Measurements from ENCODE around the gene RAE1.
"Not testable (repeated sequence)": the region's sequence is repeated elsewhere in the genome, so short reads cannot be mapped to it uniquely, and the experiment has no call there.

Gene RAE1

DNA sequence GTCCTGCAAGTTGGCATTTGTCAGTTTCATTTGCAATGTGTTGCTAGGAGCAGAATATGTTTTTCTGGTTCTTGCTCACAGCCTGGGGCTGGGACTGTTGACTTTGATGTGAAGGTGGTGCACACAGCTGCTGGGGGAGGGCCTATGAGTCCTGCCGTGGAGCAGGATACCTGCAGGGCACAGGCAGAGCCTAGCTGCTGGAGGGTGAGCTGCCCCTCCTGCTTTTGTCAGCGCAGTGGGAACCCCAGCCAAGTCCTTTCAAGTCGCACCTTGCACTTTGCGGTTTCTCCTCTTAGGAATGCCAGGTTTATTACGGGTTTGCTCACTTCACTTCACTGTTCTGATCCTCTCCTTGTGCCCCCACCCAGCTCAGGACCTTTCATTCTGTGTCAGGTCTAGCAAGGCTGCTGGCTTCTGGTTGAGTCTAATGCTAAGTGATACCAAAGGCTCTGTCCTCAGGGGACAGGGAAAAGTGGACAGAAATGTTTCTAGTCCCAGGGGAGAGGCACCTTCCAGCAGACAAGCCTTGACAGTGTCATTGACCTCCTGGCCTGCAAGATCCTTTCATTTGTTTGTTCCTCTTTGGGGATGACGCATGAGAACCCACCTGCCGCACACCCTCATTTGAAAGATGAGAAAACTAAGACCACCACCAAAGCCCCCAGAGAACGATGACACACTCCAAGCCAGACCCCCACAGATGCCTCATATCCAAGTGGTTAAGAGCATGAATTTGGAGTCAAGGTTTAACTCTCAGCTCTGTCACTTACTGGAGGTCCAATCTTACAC lies 24.2 kb upstream of the RAE1 start:
- DNase-seq (ENCODE audit: low spot score): peak; percentile 50

DNA sequence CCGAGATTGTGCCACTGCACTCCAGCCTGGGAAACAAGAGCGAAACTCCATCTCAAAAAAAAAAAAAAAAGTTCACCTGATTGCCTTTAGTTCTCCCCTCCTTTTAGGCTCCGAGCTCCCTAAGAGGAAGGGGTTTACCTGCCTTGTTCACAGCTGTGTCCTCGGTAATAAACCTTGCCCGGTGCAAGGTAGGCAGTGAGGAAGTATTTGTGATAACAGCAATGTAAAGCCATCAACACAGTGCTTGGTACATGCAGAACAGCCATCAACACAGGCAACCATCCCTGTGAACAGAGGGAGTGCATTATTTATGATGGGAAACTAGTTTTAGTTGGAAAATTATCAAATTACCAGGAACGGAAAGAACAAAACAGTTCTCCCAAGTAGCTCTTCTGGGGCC lies 23.2 kb upstream of the RAE1 start:
- DNase-seq (ENCODE audit: low spot score): no peak

DNA sequence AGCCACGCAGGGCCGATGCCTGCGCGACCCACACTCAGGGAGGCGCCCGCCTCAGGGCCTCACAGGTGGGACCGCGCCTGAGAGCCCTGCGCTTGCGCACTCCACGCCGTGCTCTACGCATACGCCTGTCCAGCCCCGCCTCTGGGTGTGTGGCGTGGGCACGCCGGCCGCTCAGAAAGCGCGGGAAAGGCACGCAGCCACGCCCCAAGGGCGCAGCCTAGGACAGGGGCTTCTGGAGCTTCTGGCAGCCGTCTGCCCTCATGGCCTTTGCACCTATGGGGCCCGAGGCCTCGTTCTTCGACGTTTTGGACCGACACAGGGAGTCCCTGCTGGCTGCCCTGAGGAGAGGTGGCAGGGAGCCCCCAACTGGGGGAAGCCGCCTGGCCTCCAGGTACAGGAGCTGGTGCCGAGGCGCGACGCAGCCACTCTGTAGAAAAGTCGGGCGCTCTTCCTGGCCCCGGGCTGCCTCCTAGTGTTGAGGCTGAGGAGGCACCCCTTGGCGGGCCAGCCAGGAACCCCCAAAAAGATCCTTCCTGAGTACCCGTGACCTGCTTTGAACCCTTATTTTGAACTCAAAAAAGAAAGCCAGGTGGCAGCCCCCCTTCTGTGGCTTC lies 21.3 kb upstream of the RAE1 start, which contains the start of gene SPO11:
SPO11 (plus strand) TSS at position 196 of the 614 bp plus-strand sequence; CDS start at position 261, 65 bp downstream.
- no peak for DNase-seq (ENCODE audit: low spot score)

DNA sequence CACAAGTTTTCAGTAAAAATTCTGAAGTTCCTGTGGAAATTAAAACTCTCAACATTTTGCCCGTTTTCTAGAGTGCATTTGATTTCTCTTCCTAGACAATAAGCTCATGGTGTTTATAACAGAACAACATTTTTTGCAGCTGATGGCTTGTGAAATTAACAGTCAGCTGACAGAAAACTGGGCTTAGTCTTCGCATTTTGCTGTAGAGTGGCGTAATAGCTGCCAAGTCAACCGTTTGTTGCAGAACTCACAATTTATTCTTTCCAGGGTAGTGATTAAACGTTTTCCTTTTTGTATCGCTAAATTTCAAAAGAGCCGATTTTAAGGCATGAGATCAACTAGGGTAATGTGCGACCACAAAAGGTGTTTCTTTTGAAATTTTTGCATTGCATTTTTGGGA lies 20.1 kb upstream of the RAE1 start:
- DNase-seq (ENCODE audit: low spot score): no peak

DNA sequence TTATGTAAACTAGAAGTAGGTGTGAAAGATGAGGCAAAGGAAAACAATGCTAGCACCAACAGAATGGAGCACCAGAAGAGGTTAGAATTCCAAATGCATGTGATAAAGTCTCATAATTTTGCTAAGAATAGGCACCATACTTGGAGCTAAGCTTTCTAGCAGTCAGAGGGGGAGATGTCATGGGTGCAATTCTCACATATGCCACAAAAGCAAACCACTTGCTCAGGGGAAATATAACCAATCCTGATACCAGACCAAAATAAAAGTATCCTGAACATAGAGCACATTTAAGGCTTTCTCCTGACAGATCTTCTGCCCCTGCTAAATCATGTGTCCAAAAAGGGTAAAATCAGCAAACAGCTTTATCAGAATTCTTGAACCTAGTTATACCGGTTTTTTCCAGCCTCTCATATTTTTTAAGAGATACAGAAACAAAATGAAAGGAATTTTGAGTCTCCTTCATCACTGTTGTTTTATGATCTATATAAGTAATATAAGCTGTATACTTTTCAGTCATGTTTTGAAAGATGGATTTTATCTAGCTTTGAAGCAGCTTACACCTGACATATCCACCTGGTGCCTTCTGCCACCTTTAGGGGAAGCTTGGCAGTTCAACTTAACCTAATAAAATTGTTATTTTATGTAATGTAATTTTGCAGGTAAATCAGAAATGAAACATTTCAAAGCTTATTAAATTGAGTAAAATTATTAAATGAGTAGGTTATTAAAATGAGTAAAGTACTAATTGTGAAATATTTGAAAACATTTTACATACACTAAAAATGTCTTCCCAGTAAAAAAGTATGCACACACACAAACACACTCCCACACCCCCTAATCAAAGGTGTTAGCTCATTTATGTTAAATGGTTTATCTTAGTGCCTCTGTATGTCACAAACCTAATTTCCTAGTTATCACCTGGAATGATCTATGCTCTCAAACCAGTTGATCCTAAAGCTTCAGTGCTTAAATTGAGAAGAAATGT lies 18.7 kb upstream of the RAE1 start:
- DNase-seq (ENCODE audit: low spot score): no peak

DNA sequence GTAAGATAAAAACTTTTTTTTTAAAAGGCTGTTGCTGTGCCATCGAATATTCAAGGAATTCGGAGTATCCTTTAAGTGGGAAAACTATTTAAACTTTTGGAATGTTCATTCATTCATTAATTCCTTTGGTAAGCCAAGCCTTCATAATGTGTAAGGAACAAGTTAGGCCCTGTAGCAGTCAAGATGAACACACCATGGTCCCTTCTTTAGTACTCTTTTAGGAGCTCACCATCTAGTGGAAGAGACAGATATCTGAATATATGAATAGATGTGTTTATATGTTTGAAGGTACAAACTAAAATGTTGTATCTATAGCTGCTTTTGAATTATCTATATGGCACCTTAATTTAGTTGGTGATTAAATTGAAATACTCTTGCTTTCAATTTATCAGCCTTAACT lies 15.7 kb upstream of the RAE1 start:
- peak; percentile 58 for DNase-seq (ENCODE audit: low spot score)

DNA sequence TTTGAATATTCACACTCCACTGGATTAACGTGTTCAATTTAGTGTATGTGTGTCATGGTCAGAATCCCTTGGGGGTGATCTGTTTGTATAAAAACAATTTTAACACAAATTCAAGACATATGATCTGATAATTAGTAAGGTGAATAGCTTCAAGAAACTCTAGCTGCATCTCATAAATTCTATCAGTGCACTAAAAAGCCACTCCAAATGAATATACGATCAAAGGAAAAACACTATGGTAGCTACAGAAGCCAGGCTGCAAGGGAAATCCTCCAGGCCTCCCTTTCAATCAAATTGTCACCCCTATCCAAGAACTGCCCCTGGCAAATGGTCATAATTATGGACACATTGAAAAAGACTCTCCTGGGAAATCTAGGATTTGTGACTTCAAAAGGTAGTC lies 9.4 kb upstream of the RAE1 start:
- DNase-seq (ENCODE audit: low spot score): no peak

DNA sequence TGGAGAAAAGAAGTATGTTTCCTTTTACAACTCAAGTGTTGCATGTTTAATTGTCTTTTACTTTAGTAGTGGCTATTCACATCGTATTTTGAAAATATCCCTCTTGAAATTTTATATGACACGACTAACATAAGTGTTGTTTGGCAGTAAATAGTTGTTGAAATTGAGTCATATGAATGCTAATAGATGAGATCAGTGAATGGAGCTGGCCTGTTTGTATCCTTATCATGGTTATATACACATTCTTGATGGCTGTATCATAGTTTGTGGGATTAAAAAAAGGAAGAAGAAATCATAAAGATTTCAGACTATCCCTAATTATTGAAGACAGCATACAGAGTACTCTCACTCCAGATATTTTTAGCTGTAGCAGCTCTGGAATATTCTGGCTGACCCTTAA lies 8.2 kb upstream of the RAE1 start:
- DNase-seq (ENCODE audit: low spot score): no peak

DNA sequence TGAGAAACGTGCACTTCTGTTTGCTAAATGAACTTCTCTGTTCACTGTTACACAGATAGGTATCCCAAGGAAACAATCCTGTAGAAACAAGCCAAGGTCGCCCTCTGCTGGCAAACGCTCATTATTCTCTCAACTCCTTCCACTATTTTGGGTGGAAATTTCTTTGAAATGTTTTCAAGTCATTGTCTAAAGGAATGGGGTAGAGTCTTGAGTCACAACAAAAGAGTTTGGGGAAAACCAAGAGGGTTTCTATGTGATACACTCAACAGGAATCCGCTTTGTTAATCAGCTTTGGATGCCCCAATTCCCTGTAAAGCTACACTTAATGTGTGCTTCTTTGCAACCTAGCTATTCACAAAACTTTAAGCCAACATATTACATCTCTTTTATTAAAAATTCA lies 4.6 kb upstream of the RAE1 start:
- peak; percentile 83 for DNase-seq (ENCODE audit: low spot score)

DNA sequence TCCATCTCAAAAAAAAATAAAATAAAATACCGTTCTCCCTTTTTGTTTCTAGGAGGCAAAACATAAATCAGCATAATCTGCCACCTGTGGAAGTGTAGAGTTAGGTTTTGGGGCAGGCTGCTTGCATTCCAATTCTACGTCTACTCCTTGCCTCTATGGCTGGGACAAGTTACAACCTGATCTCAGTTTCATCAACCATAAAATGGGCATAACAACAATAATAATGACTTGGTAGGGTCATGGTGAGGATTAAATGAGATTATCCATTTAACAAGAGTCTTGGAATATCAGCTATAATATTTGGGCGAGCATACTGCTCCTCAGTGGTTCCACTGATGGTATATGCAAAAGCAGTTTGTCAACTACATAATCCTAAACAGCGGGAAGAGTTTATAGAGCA lies 3.7 kb upstream of the RAE1 start:
- DNase-seq (ENCODE audit: low spot score): no peak

DNA sequence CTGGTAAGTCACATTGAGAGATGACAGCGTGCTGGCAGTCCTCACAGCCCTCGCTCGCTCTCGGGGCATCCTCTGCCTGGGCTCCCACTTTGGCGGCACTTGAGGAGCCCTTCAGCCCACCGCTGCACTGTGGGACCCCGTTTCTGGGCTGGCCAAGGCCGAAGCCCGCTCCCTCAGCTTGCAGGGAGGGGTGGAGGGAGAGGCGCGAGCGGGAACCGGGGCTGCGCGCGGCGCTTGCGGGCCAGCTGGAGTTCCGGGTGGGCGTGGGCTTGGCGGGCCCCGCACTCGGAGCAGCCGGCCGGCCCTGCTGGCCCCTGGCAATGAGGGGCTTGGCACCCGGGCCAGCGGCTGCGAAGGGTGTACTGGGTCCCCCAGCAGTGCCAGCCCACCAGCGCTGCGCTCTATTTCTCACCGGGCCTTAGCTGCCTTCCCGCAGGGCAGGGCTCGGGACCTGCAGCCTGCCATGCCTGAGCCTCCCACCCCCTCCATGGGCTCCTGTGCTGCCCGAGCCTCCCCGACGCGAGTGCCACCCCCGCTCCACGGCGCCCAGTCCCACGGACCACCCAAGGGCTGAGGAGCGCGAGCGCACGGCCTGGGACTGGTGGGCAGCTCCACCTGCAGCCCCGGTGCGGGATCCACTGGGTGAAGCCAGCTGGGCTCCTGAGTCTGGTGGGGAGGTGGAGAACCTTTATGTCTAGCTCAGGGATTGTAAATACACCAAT lies 2.7 kb upstream of the RAE1 start:
- not testable (repeated sequence) for DNase-seq (ENCODE audit: low spot score)

DNA sequence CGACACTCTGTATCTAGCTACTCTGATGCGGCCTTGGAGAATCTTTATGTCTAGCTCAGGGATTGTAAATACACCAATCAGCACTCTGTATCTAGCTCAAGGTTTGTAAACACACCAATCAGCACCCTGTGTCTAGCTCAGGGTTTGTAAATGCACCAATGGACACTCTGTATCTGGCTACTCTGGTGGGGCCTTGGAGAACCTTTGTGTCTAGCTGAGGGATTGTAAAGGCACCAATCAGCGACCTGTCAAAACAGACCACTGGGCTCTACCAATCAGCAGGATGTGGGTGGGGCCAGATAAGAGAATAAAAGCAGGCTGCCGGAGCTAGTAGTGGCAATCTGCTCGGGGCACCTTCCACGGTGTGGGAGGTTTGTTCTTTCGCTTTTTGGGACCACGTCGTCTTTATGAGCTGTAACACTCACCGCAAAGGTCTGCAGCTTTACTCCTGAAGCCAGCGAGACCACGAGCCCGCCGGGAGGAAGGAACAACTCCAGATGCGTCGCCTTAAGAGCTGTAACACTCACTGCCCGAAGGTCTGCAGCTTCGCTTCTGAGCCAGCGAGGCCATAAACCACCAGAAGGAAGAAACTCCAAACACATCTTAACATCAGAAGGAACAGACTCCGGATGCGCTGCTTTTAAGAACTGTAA lies 2.0 kb upstream of the RAE1 start:
- peak; percentile 30 for DNase-seq (ENCODE audit: low spot score)

DNA sequence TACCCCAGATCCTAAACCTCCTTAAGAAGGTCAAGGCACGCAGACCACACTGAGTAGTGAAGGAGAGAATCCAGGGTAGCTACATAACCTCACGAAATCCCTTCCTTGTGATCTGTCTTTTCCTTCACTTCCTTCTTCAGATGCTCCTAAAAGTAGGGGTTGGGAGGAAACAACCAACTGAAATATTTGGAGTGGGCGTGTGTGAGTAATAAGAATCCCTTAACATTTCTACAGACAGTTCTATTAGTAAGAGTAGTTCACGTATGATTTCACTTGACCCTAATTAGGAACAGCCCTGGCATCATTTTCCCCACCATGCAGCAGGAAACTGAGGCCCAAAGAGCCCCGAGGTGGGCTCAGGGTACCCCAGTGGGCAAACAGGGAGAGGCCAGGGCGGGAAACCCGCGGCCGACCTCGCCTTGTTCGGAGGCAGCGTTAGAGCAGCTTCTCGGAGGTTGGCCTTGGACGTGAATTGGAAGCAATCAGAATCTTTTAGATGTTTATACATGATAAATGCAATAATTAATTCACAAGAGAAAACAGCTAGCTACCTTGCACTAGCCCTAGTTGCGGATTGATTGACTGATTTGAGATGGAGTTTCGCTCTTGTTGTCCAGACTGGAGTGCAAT lies 859 bp upstream of the RAE1 start:
- no peak for DNase-seq (ENCODE audit: low spot score)

DNA sequence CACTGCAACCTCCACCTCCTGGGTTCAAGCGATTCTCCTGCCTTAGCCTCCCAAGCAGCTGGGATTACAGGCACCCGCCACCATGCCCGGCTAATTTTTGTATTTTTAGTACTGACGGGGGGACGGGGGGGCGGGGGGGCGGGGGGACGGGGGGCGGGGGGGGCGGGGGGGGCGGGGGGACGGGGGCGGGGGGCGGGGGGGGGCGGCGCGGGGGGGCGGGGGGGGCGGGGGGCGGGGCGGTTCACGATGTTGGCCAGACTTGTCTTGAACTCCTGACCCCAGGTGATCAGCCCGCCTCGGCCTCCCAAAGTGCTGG lies 371 bp upstream of the RAE1 start:
- DNase-seq (ENCODE audit: low spot score): not testable (repeated sequence)

DNA sequence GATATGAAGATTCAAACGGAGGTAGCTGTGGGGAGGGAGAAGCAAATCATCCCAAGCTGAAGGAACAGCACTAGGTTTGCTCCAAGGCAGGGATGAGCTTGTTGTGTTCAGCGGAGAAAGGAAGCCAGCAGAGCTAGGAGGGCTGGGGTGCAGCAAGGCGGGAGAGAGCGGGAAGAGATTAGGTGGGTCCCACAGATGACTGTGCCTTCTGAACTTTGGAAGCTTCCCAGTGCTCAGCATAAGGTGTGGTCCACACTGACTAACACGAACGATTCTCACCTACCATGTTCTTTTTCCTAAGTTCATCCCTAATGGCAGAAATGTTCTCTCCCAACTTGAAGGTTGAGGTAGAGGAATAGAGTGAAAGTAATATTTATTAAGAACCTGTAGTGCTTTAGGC lies 1.2 kb downstream of the RAE1 start:
- DNase-seq (ENCODE audit: low spot score): no peak

DNA sequence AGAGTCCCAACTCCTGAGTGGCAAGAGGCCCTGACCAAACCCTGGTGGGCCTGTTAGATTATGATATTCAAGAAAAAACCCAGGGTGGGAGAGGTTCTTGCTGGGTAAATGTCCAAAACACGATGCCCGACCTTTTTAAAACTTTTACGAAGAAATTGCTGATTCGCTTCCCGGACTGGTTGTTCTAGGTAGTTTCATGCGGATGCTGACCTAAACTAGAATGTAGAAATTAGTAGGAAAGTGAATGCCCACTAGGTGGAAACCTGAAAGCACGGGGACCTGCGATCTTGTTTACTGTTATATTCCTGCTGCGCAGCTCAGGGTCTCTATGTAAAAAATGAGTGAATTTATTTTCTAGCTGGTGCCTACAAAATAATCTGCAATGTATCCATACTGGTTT lies 2.3 kb downstream of the RAE1 start:
- no peak for DNase-seq (ENCODE audit: low spot score)

DNA sequence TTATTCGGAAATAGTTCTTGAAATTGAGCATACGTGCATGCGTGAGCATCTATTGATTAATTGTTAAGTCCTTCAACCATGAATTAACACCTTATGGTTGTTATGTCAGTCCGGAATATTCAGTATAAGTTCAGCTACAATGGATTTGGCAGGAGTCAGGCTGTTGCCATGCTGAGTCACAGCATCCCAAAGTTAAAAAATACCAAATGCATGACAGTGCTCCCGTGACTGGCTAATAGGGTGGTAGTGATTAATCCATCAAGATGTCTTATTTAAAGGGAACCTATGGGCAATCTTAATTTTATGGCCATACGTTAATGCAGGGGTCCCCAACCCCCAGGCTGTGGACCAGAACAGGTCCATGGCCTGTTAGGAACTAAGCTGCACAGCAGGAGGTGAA lies 10.5 kb downstream of the RAE1 start:
- DNase-seq (ENCODE audit: low spot score): no peak

DNA sequence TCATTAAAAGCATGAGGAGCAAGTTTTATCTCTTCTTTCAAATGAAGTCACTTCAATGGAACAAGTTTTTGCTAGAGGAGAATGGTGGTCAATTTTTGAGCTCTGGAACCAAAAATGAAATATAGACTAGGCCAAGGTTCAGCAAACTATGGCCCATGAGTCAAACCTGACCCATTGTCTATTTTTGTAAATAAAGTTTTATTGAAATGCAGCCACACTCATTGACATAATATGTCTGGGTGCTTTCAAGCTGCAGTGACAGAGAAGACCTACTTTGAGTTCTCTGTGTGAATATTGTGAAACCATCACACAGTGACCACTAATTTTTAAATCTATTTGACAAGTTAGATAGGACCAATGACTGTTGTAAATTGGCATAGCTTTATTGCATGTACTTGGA lies 13.4 kb downstream of the RAE1 start:
- DNase-seq (ENCODE audit: low spot score): no peak

DNA sequence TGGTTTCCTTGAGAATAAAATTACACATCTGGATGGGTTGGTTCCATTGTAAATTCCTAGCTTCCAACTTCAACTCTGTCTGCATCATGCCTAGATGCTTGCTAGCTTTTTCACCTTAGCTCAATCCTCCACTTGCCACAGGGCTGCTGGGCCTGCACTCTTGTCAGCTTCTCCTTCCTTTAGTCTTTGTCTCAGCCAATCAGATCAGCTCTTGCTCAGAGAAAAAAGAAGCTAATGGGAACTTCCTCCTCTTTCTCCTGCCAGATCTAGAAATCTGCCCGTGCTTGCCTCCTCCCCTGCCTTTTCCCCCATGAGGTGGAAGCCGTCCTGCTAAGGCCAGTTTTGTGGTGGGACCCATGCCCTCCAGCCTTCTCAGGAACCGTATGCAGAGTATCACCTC lies 18.5 kb downstream of the RAE1 start:
- DNase-seq (ENCODE audit: low spot score): no peak

DNA sequence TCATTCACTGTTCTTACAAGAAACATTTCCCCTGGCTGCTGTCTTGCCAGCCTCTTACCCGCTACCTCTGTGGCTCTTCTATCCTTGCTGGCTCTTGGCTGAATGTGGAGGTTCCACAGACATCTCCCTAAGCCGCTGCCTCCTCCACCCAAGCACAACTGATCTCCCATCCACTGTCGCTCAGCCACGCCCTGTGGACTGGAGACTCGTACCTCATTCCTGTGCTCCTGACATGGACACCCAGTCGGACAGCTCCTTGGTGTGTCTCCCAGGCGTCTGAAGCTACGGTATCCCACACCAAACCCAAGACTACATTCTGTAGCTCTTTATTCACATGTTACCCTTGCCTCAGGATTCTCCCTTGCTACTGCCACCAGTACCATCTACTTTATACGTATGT lies 19.3 kb downstream of the RAE1 start:
- no peak for DNase-seq (ENCODE audit: low spot score)

DNA sequence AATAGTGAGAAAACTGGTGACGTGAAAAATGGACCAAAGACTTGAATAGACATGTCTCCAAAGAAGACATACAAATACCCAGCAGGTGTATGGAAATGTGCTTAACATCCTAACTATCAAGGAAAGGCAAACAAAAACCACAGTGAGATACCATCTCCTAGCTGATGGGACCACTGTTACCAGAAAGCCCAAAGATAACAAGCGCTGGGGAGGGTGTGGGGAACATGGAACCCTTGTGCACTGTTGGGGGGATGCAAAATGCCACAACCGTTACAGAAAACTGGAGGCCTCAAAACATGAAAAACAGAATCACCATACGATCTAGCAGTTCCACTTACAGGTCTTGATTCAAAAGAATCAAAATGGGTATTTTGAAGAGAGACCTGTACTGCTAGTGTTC lies 20.3 kb downstream of the RAE1 start:
- DNase-seq (ENCODE audit: low spot score): no peak
